ENCODE data around the gene DTHD1. TPM values are rescaled to one million over a fixed set of nuclear protein-coding genes. Genes with fewer than 3 reads are reported as not detected.
A peak's percentile ranks its signal among the peaks of the same experiment; 100 is the strongest.

Gene DTHD1
- total RNA-seq, 4 donors from 2014 or later: 0.47 to 3.3 (median 1.3) TPM

DNA sequence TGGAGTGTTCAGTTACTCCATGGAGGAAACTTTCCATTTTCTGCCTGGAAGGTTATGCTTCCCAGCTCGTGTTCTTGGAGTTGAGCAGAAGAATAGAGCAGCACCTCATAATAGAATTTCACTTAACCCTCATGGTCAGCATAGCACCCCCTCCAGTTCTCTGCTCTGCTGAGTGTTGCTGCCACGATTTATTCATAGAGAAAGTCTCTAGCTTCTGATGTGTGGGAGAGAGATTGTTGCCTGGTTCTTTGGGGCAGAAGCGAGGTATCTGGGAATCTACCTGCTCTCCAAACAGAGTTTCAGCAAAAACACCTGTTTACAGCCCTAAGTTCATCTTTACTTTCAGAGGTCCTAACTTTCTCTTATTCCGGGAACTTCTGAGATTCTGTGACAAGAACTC, 3.9 kb upstream of the DTHD1 start:
- no peaks in the 10 kb centered on the region for H3K36me3 ChIP-seq
- DNase-seq: no peak
- no peak overlapping the region for H3K4me3 ChIP-seq
- H3K27me3 ChIP-seq: no peaks in the 10 kb centered on the region
- no peak for TF ChIP-seq POLR2A (IDR thresholded peaks at IDR 0.05)
- TF ChIP-seq, protein P1, sequence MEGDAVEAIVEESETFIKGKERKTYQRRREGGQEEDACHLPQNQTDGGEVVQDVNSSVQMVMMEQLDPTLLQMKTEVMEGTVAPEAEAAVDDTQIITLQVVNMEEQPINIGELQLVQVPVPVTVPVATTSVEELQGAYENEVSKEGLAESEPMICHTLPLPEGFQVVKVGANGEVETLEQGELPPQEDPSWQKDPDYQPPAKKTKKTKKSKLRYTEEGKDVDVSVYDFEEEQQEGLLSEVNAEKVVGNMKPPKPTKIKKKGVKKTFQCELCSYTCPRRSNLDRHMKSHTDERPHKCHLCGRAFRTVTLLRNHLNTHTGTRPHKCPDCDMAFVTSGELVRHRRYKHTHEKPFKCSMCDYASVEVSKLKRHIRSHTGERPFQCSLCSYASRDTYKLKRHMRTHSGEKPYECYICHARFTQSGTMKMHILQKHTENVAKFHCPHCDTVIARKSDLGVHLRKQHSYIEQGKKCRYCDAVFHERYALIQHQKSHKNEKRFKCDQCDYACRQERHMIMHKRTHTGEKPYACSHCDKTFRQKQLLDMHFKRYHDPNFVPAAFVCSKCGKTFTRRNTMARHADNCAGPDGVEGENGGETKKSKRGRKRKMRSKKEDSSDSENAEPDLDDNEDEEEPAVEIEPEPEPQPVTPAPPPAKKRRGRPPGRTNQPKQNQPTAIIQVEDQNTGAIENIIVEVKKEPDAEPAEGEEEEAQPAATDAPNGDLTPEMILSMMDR (IDR thresholded peaks at IDR 0.05): no peak
- H3K27ac ChIP-seq: no peak overlapping the region
- H3K4me1 ChIP-seq: no peaks in the 10 kb centered on the region
- no peaks in the 10 kb centered on the region for H3K9me3 ChIP-seq

DNA sequence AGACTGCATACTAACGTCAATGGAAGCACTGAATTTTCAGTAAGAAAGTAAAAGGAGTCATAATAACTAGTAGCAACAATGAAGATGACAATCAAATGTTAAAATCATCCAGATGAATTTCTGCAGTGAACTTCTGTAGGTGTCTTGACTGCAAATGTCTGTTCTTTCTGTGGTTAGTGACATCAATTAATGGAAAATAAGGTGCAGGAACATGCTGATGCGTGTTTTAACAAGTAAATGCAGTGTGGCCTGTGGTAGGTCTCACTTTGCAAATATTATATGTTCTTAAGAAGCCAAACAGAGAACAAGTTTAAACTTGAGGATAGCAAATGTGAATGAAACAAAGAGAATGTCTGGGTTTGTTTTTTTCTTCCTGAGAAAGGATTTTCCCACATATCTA, 2.6 kb upstream of the DTHD1 start:
- Histone ChIP-seq H3K4me1 (no peaks in the 10 kb centered on the region), H3K9me3 (no peaks in the 10 kb centered on the region), H3K36me3 (no peaks in the 10 kb centered on the region), H3K27me3 (no peaks in the 10 kb centered on the region), H3K4me3 (no peak overlapping the region), H3K27ac (no peak overlapping the region)
- DNase-seq: no peak
- TF ChIP-seq, protein P1 (IDR thresholded peaks at IDR 0.05): no peak
- no peak for TF ChIP-seq POLR2A (IDR thresholded peaks at IDR 0.05)

DNA sequence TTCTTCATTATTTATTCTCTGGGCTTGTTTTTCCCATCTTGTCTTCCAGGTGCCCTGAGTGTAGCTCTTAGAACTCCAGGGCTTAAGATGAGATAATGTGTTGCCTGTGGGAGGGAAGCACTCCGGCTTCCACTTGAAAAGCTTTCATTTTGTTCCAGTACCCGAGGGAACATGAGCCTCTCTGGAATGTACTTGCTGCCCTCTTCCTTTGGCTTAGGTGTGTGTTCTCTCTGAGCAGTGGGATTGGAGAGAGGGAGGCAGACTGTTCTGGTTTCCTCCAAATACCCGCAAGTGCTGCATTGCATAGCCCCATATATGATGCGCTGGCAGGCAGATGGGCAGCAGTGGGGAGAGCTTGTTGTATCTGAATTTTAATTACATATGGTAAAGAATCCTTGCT, 861 bp upstream of the DTHD1 start:
- no peaks in the 10 kb centered on the region for H3K9me3 ChIP-seq
- TF ChIP-seq, protein P1 (IDR thresholded peaks at IDR 0.05): no peak
- no peak for TF ChIP-seq POLR2A (IDR thresholded peaks at IDR 0.05)
- no peak overlapping the region for H3K4me3 ChIP-seq
- H3K36me3 ChIP-seq: no peaks in the 10 kb centered on the region
- no peak for DNase-seq
- H3K27ac ChIP-seq: peak overlapping the region in 1 of 4 donors; percentile 66
- no peaks in the 10 kb centered on the region for H3K4me1 ChIP-seq
- no peaks in the 10 kb centered on the region for H3K27me3 ChIP-seq

DNA sequence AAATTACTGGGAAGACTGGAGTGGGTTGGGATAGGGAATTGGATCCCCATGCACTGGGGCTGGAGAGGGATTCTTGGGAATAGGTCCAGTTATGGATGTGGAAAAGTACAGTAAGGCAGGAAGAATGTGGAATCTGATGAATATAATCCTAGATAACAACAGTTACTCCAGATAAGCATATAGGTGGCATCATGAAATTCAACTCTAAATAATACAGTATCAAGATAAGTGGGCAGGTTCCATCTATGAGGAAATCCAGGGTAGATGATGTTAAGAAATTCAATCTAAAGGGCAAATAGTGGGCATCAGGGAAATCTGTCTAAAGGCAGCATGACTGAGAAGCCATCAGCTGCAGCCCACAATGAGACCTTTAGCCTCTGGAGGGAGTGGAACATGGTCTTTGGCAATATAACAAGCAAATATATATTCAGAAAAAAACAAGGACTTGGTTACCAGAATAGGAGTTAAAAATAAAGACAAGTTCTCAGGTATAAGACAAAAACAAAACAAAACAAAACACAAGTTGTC, 1.2 kb downstream of the DTHD1 start:
- Histone ChIP-seq H3K36me3 (no peaks in the 10 kb centered on the region), H3K4me3 (peak overlapping the region in 1 of 4 donors; percentile 3), H3K27me3 (no peaks in the 10 kb centered on the region), H3K4me1 (peaks cover 0 to 5% (median 0%) of the 10 kb centered on the region in 4 donors), H3K27ac (peak overlapping the region in 1 of 4 donors; percentile 66), H3K9me3 (no peaks in the 10 kb centered on the region)
- DNase-seq: no peak
- TF ChIP-seq, protein P1 (IDR thresholded peaks at IDR 0.05): no peak
- TF ChIP-seq POLR2A (IDR thresholded peaks at IDR 0.05): no peak

DNA sequence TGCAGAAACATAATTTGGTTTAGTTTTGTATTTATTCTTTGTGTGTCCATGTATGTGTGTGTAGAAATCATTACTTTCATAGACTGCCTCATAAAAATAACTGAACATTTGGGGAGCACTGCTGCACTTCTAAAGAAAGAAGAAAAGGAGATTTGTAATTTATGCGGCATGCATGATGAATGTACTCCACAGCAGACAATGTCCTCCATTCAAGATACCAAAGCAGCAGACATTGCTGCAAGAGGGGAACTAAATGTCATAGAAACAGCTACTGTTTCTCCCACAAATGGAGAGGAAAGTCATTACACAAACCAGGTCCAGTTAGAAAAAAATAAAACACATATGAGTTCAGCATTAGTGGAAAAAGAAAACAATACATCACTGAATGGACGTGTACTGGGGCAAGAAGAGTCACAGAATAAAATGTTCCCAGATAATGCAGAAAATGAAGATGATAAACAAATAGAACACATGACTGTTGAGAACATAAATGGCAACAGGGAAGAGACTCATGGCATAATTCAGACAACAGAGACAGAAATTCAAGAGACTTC, 2.6 kb downstream of the DTHD1 start:
- Histone ChIP-seq H3K4me3 (no peak overlapping the region), H3K27ac (peak overlapping the region in 1 of 4 donors; percentile 66), H3K9me3 (no peaks in the 10 kb centered on the region), H3K36me3 (no peaks in the 10 kb centered on the region), H3K4me1 (peaks cover 0 to 5% (median 0%) of the 10 kb centered on the region in 4 donors), H3K27me3 (no peaks in the 10 kb centered on the region)
- TF ChIP-seq, protein P1 (IDR thresholded peaks at IDR 0.05): no peak
- no peak for TF ChIP-seq POLR2A (IDR thresholded peaks at IDR 0.05)
- DNase-seq: no peak
